Glutamatergic neuron (in vitro differentiated cells): Measurements from ENCODE around the gene RGL3. TPM values are rescaled to one million over a fixed set of nuclear protein-coding genes. Genes with fewer than 3 reads are reported as not detected.
A peak's percentile ranks its signal among the peaks of the same experiment; 100 is the strongest.
"Not testable (repeated sequence)": the region's sequence is repeated elsewhere in the genome, so short reads cannot be mapped to it uniquely, and the experiment has no call there.

ENCODE experiments used
- DNase-seq: peaks from one replicate; pipeline ENCODE4 v3.0.0; 2022
- H3K27ac Mint-ChIP-seq: one replicate; pipeline ENCODE4 v1.8.0; 2020; ENCODE audit warnings: mild to moderate bottlenecking, mixed read lengths, inconsistent platforms; ENCODE audit not compliant: unreplicated experiment
- H3K27me3 Mint-ChIP-seq: one replicate; pipeline ENCODE4 v1.8.0; 2020; ENCODE audit warnings: mild to moderate bottlenecking, moderate library complexity, mixed read lengths, inconsistent platforms; ENCODE audit not compliant: unreplicated experiment
- H3K36me3 Mint-ChIP-seq: one replicate; pipeline ENCODE4 v1.8.0; 2020; ENCODE audit warnings: mild to moderate bottlenecking, mixed read lengths, inconsistent platforms; ENCODE audit not compliant: unreplicated experiment
- H3K4me1 Mint-ChIP-seq: one replicate; pipeline ENCODE4 v1.8.0; 2020; ENCODE audit warnings: mild to moderate bottlenecking, low read depth, mixed read lengths, inconsistent platforms; ENCODE audit not compliant: unreplicated experiment
- H3K4me3 Mint-ChIP-seq: one replicate; pipeline ENCODE4 v1.8.0; 2020; ENCODE audit warnings: mild to moderate bottlenecking, mixed read lengths, inconsistent platforms; ENCODE audit not compliant: unreplicated experiment
- H3K9me3 Mint-ChIP-seq: one replicate; pipeline ENCODE4 v1.8.0; 2020; ENCODE audit warnings: mild to moderate bottlenecking, moderate library complexity, mixed read lengths, inconsistent platforms; ENCODE audit not compliant: unreplicated experiment
- CTCF ChIP-seq: fragments of 200-600 bp; sonication (generic); IDR thresholded peaks from one replicate; pipeline ENCODE4 v1.5.0; 2021; ENCODE audit not compliant: partially characterized antibody, unreplicated experiment
- total RNA-seq: library from RNA; stranded (reverse); fragmentation: NEBNext Ultra II Directional; extraction: Animal tissue kit (Norgen Biotek cat#: 25700); gene quantifications from one replicate; pipeline ENCODE4 v1.2.1, GENCODE V29; 2021; ENCODE audit not compliant: unreplicated experiment

Gene RGL3
- total RNA-seq, 1 donor from 2014 or later, result 0.66 TPM

- peaks cover 16% of the 10 kb centered on the region for H3K4me1 Mint-ChIP-seq
- no peak overlapping the region for H3K4me3 Mint-ChIP-seq
- peaks cover 10% of the 10 kb centered on the region for H3K27me3 Mint-ChIP-seq
- TF ChIP-seq CTCF, result no peak
- H3K27ac Mint-ChIP-seq, result no peak overlapping the region
- peaks cover 11% of the 10 kb centered on the region for H3K9me3 Mint-ChIP-seq
- no peak for DNase-seq
- H3K36me3 Mint-ChIP-seq, result peaks cover 5% of the 10 kb centered on the region
Measured at GRCh38 chr19:11359421-11359820, 59.7 kb downstream of the RGL3 start.

GRCh38 chr19:11356676-11357550, 62.2 kb downstream of the RGL3 start:
- Mint-ChIP-seq H3K27ac (peak overlapping the region; percentile 96), H3K4me3 (peak overlapping the region; percentile 100), H3K36me3 (peaks cover 5% of the 10 kb centered on the region), H3K27me3 (peaks cover 11% of the 10 kb centered on the region), H3K9me3 (peaks cover 12% of the 10 kb centered on the region), H3K4me1 (peaks cover 13% of the 10 kb centered on the region)
- DNase-seq, result no peak
- TF ChIP-seq CTCF, result no peak

GRCh38 chr19:11356074-11356397, 63.1 kb downstream of the RGL3 start:
- H3K27me3 Mint-ChIP-seq, result peaks cover 11% of the 10 kb centered on the region
- H3K9me3 Mint-ChIP-seq, result peaks cover 9% of the 10 kb centered on the region
- TF ChIP-seq CTCF, result no peak
- H3K4me3 Mint-ChIP-seq, result peak overlapping the region; percentile 100
- peak overlapping the region; percentile 96 for H3K27ac Mint-ChIP-seq
- H3K4me1 Mint-ChIP-seq, result peaks cover 9% of the 10 kb centered on the region
- peaks cover 5% of the 10 kb centered on the region for H3K36me3 Mint-ChIP-seq
- DNase-seq, result no peak

GRCh38 chr19:11355160-11356073, 63.7 kb downstream of the RGL3 start, which contains the start of gene PLPPR2:
Gene PLPPR2, plus strand, starts transcription at chr19:11355432. Its CDS starts 2,242 bp downstream, at chr19:11357674.
- H3K27me3 Mint-ChIP-seq, result peaks cover 11% of the 10 kb centered on the region
- H3K9me3 Mint-ChIP-seq, result peaks cover 9% of the 10 kb centered on the region
- H3K36me3 Mint-ChIP-seq, result peaks cover 5% of the 10 kb centered on the region
- peak within 1 kb of the TSS; percentile 96 for H3K27ac Mint-ChIP-seq
- H3K4me3 Mint-ChIP-seq, result peak within 1 kb of the TSS; percentile 100
- peaks cover 9% of the 10 kb centered on the region for H3K4me1 Mint-ChIP-seq
- peak; percentile 98 for DNase-seq
- TF ChIP-seq CTCF, result no peak

GRCh38 chr19:11354102-11354501, 65.0 kb downstream of the RGL3 start:
- not testable (repeated sequence) for H3K4me1 Mint-ChIP-seq, H3K27ac Mint-ChIP-seq, H3K4me3 Mint-ChIP-seq, DNase-seq, H3K36me3 Mint-ChIP-seq
- peaks cover 11% of the 10 kb centered on the region for H3K27me3 Mint-ChIP-seq
- H3K9me3 Mint-ChIP-seq, result peaks cover 10% of the 10 kb centered on the region
